Peyer's patch (tissue), 4 donors: ENCODE data around the gene UVRAG.

Experiments used
- POLR2A ChIP-seq, 2 donors: fragments of 450-650 bp; IDR thresholded peaks; one replicate each; pipeline ENCODE4 v1.5.1; 2017; ENCODE audit warnings: antibody characterized with exemption in 2 of 2, mild to moderate bottlenecking in 2 of 2, moderate library complexity in 2 of 2
- TF ChIP-seq, protein P1 (sequence below), 6 experiments: fragments of 450-650 bp in 4 of 6; fragments of 200-600 bp in 2 of 6; sonication (generic) in 1 of 6; IDR thresholded peaks; one replicate each; pipeline ENCODE4 v1.5.1; 2017 to 2019; ENCODE audit warnings: antibody characterized with exemption in 6 of 6, mild to moderate bottlenecking in 3 of 6, moderate library complexity in 1 of 6

DNA sequence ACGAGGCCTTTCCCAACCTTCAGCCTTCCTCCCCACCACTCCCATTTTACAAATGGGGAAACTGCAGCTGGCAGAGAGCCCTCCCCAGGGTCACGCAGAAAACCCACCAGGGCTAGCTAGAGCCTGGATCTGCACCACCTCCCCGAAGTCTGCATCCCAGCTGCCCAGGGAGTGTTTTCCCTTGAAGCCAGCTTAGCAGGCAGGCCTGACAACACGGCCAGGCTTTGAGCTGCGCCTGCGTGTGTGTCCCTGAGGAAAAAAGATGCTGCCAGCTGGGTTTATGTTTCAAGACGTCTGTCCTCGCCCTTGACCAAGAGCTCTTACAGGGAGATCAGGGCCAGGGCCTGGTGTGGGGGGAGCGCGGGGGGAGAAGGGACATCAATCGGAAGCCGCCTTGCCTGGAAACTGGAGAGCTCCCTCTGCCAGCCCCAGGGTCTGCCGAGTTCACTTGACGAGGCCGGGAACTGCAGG lies 371.0 kb downstream of the UVRAG start:
- TF ChIP-seq, protein P1, sequence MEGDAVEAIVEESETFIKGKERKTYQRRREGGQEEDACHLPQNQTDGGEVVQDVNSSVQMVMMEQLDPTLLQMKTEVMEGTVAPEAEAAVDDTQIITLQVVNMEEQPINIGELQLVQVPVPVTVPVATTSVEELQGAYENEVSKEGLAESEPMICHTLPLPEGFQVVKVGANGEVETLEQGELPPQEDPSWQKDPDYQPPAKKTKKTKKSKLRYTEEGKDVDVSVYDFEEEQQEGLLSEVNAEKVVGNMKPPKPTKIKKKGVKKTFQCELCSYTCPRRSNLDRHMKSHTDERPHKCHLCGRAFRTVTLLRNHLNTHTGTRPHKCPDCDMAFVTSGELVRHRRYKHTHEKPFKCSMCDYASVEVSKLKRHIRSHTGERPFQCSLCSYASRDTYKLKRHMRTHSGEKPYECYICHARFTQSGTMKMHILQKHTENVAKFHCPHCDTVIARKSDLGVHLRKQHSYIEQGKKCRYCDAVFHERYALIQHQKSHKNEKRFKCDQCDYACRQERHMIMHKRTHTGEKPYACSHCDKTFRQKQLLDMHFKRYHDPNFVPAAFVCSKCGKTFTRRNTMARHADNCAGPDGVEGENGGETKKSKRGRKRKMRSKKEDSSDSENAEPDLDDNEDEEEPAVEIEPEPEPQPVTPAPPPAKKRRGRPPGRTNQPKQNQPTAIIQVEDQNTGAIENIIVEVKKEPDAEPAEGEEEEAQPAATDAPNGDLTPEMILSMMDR (IDR thresholded peaks at IDR 0.05) = no peak
- no peak for TF ChIP-seq POLR2A (IDR thresholded peaks at IDR 0.05)
